Ascending aorta (tissue), 2 donors: ENCODE results near the gene NKAIN4. TPM values are rescaled to one million over a fixed set of nuclear protein-coding genes. Genes with fewer than 3 reads are reported as not detected.

Experiments used
- DNase-seq, 2 donors: peaks; one replicate each; pipeline ENCODE4 v3.0.0-alpha.2; 2019; ENCODE audit warnings: low spot score in 2 of 2
- H3K27ac ChIP-seq, 2 donors: fragments of 200-600 bp; sonication (generic); one replicate each; pipeline ENCODE4 v1.5.1; 2016 to 2017; ENCODE audit warnings: mild to moderate bottlenecking in 1 of 2
- H3K27me3 ChIP-seq: fragments of 200-600 bp; sonication (generic); one replicate; pipeline ENCODE4 v1.5.1; 2017
- H3K36me3 ChIP-seq, 2 donors: fragments of 200-600 bp; sonication (generic); one replicate each; pipeline ENCODE4 v1.5.1; 2016
- H3K4me1 ChIP-seq, 2 donors: fragments of 200-600 bp; sonication (generic); one replicate each; pipeline ENCODE4 v1.5.1; 2016 to 2017; ENCODE audit warnings: mild to moderate bottlenecking in 1 of 2
- H3K4me3 ChIP-seq, 2 donors: fragments of 200-600 bp; sonication (generic); one replicate each; pipeline ENCODE4 v1.5.1; 2016 to 2017; ENCODE audit warnings: mild to moderate bottlenecking in 1 of 2
- H3K9me3 ChIP-seq, 2 donors: fragments of 200-600 bp; sonication (generic); one replicate each; pipeline ENCODE4 v1.5.1; 2016
- intact Hi-C: fragments of 100-400 bp; cut with DNase I; formaldehyde crosslinking; loops from one replicate; pipeline ENCODE4 v1.15.1; 2023
- total RNA-seq: library from RNA; depleted of rRNA; stranded (reverse); fragments of >200 nt; gene quantifications from one replicate; pipeline ENCODE4 v1.1.0, GENCODE V29; 2016
- TF ChIP-seq, protein P1 (sequence below), 3 experiments: fragments of 200-600 bp in 2 of 3; fragments of 450-650 bp in 1 of 3; sonication (generic) in 2 of 3; IDR thresholded peaks; one replicate each; pipeline ENCODE4 v1.5.1; 2016 to 2019; ENCODE audit warnings: antibody characterized with exemption in 3 of 3, mild to moderate bottlenecking in 1 of 3, moderate library complexity in 1 of 3

The NKAIN4 gene
- total RNA-seq, 1 donor from 2014 or later: not detected

DNA sequence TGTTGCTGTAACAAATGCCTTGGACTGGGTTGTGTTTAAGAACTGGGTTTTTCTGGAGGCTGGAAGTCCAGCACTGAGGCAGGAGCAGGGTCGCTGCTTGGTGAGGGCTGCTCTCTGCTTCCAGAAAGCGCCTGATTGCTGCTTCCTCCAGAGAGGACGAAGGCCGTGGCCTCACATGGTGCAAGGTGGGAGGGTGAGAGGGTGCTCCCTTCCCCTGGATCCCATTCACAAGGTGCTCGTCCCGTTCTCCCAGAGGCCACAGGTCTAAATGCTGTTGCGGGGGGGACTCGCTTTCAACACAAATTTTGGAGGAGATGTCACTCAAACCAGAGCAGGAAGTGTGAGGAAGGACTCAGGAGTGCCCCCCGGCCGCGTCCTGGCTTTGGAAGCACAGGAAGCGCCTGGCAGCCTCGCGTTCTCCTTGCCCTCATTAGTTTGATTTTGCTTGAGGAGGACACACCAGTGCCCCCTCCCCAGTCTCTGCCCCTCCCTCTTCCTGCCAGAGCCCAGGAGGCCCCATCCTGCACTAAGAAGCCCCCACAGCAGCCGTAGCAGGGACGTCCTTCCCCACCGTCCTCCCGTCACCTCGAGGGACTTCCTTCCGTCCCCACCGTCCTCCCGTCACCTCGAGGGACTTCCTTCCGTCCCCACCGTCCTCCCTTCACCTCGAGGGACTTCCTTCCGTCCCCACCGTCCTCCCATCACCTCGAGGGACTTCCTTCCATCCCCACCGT, 7.7 kb upstream of the NKAIN4 start:
- no peak overlapping the region for H3K27ac ChIP-seq
- no peak for DNase-seq
- H3K27me3 ChIP-seq: no peaks in the 10 kb centered on the region
- intact Hi-C loops: no loop called here
- H3K36me3 ChIP-seq: no peaks in the 10 kb centered on the region
- H3K9me3 ChIP-seq: no peaks in the 10 kb centered on the region
- H3K4me1 ChIP-seq: no peaks in the 10 kb centered on the region
- TF ChIP-seq, protein P1, sequence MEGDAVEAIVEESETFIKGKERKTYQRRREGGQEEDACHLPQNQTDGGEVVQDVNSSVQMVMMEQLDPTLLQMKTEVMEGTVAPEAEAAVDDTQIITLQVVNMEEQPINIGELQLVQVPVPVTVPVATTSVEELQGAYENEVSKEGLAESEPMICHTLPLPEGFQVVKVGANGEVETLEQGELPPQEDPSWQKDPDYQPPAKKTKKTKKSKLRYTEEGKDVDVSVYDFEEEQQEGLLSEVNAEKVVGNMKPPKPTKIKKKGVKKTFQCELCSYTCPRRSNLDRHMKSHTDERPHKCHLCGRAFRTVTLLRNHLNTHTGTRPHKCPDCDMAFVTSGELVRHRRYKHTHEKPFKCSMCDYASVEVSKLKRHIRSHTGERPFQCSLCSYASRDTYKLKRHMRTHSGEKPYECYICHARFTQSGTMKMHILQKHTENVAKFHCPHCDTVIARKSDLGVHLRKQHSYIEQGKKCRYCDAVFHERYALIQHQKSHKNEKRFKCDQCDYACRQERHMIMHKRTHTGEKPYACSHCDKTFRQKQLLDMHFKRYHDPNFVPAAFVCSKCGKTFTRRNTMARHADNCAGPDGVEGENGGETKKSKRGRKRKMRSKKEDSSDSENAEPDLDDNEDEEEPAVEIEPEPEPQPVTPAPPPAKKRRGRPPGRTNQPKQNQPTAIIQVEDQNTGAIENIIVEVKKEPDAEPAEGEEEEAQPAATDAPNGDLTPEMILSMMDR (IDR thresholded peaks at IDR 0.05): no peak
- no peak overlapping the region for H3K4me3 ChIP-seq

DNA sequence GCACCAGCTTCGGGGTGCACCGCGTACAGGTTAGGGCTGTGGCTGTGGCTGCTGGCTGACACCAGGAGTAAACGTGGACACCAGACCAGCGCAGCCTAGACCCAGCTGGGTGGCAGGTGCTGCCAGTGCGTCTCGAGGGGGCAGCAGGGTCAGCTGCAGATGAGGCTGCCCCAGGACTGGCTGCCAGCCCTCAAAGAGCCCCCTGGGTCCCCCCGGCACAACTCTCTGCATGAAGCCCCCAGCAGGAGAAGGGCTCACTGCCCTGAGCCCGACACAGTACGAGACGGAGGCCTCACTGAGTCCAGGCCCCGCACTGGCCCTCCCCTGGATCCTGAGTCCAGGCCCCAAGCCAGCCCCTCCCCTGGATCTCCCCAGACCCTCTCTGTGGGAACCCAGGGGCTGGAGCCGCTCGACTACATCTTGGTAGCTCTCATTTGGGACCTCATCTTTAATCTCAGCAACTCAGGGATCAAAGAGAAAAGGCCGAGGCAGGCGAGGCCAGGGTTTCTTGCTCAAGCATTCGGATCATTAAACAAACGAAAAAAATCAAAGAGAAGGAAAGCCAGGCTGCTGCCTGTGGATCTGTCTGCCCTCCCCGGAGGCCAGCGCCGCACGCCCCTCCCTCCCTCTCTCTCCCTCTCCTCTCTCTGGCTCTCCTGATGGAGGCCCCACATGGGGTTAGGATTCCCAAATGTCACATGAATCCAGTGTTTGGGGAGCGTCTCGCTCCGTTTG, 7.0 kb upstream of the NKAIN4 start:
- H3K9me3 ChIP-seq: no peaks in the 10 kb centered on the region
- no peak for DNase-seq
- no peaks in the 10 kb centered on the region for H3K27me3 ChIP-seq
- no peaks in the 10 kb centered on the region for H3K4me1 ChIP-seq
- no peak overlapping the region for H3K4me3 ChIP-seq
- no peaks in the 10 kb centered on the region for H3K36me3 ChIP-seq
- H3K27ac ChIP-seq: no peak overlapping the region
- intact Hi-C loops: no loop called here
- TF ChIP-seq, protein P1 (IDR thresholded peaks at IDR 0.05): no peak

DNA sequence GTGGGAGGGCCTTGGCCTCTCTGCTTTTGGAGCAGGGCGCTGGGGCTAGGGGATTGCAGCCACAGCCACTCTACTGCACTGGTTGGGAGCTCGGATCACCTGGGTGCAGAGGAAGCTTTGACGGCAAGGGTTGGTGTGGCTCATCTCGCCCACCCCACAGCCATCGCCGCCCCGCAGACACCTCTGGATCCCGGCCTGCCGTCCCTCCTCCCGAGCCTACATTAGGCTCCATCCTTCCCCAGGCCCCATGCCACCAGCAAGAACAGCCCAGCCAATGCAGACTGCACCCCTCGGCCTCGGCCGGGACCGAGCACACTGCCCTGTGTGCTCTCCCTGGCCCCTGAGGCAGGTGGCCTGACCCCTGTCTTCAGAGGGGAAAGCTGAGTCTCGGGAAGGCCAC, 6.3 kb upstream of the NKAIN4 start:
- H3K4me1 ChIP-seq: no peaks in the 10 kb centered on the region
- no peak overlapping the region for H3K27ac ChIP-seq
- TF ChIP-seq, protein P1 (IDR thresholded peaks at IDR 0.05): no peak
- H3K9me3 ChIP-seq: no peaks in the 10 kb centered on the region
- no peak for DNase-seq
- no peaks in the 10 kb centered on the region for H3K27me3 ChIP-seq
- intact Hi-C loops: no loop called here
- H3K36me3 ChIP-seq: no peaks in the 10 kb centered on the region
- no peak overlapping the region for H3K4me3 ChIP-seq

DNA sequence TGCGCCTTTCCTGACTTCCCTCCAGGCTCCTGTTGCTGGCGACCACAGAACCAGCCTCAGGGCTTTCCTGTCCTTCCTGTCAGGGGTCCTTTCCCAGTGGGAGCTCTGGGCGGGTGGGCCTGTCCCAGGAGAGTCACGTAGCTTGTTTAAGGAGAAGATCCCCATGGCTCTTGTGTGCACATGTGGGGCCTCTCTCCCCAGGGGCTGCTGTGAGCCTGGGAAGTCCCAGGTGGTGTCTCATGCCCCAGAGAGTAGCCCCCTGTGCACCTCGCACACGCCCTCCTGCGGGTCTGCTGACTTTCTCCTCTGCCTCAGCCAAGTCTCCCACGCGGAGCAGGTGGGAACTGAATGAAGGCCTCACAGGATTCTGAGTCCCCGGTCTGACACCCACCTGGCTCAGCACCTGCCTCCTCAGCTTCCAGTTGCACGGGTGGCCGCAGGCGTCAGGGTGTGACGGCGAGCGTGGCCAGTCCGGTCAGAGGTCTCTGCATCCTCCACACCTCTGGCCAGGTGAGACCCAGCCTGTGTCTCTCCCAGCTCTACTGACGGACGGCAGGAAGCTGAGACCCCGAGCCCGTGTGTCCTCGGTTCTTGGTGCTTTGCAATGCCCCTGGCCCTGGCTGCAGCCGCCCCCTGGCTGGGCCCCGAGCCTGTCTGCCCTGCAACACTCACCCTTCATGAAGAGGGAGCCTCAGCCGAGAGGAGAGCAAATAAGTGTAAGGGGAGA, 5.6 kb upstream of the NKAIN4 start:
- intact Hi-C loops: no loop called here
- no peaks in the 10 kb centered on the region for H3K4me1 ChIP-seq

DNA sequence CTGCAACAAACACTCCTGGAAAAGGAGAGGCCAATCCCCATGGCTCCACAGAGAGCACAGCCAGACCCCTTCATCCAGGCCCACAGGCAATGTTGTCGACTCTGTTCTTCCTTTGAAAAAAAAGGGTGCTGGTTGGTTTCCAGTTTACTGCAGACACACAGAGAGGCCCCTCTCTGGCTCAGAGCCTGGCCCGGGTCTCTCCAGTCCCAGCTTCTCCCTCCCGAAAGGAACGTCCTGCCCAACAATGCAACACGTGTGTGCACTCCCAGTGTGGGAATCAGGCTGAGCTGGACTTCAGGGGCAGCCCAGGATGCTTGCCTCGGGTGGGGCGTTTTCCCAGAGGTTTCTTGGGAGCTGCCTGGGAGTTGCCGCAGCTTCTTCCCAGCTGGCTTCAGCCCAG, 4.5 kb upstream of the NKAIN4 start:
- H3K27me3 ChIP-seq: peaks cover 8% of the 10 kb centered on the region
- peaks cover 0 to 3% of the 10 kb centered on the region in 2 donors for H3K4me1 ChIP-seq

More for the DNA sequence above, 5.6 kb upstream of the NKAIN4 start:
- H3K27ac ChIP-seq: no peak overlapping the region
- H3K27me3 ChIP-seq: no peaks in the 10 kb centered on the region
- no peaks in the 10 kb centered on the region for H3K9me3 ChIP-seq
- no peak for DNase-seq
- TF ChIP-seq, protein P1 (IDR thresholded peaks at IDR 0.05): no peak
- no peaks in the 10 kb centered on the region for H3K36me3 ChIP-seq
- H3K4me3 ChIP-seq: no peak overlapping the region

More for the DNA sequence above, 4.5 kb upstream of the NKAIN4 start:
- TF ChIP-seq, protein P1 (IDR thresholded peaks at IDR 0.05): no peak
- Histone ChIP-seq H3K36me3 (no peaks in the 10 kb centered on the region), H3K27ac (no peak overlapping the region), H3K4me3 (no peak overlapping the region), H3K9me3 (no peaks in the 10 kb centered on the region)
- no peak for DNase-seq
- intact Hi-C loops: no loop called here
